T follicular helper cell (primary cell): ENCODE measurements around the gene KRTAP4-9.
"Not testable (repeated sequence)": the region's sequence is repeated elsewhere in the genome, so short reads cannot be mapped to it uniquely, and the experiment has no call there.

ENCODE experiments used
- DNase-seq: peaks from one replicate; pipeline ENCODE4 v3.0.0-alpha.2; 2020; ENCODE audit warnings: low read depth

The KRTAP4-9 gene

DNA sequence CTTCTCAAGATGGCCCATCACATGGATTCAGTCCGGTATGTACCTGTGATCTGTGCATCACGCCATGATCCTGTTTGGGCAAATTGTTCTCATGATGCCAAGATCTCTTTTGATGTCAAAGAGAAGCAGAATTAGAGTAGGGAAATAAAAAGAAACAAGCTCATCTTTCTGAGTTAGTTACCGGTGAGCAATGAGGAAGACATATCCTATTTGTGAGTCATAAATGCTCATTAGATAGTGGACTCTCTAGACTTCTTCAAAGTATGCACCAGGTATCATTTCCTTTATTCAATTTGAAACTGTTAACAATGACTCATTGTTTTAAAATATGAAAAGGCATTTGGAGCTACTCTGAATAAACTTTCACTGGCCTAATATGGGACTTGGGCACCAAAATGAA, 26.8 kb downstream of the KRTAP4-9 start:
- no peak for DNase-seq

DNA sequence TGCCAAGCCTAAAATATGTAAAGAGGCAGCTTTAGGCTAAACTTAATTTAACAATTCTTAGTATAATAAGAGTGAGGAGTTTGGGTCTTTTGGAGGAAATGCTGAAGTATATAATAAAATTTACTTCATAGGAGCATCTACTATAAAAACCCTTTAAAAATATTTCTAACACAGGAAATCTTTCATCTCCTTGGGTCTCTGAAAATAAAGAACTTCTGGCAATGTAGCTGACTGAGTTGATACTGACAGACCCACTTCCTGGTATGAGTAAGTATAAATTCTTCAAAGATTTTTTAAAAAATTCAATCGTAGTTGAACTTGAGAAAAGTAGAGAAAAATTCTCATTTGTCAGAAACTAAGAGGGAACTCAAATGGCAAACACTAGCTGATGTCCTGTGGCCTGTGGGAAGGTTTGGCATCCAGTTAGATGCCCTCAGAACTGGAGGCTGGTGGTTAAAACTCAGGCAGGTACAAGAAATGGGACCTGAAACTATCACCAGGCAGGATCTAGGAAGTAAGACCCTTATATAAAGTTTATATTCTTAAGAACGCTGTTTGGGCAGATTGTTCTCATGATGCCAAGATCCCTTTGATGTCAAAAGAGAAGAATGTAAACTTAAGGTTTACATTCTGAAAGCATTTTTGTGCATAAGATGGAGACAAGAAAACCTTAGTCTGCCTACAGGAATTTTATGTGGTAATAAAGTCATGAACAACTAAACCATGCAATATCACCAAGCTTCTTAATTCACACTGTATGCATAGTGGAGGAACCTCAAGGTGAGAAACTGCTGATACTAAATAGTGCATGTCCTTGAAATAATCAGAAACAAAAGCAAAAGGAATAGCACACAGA, 28.9 kb downstream of the KRTAP4-9 start:
- no peak for DNase-seq

DNA sequence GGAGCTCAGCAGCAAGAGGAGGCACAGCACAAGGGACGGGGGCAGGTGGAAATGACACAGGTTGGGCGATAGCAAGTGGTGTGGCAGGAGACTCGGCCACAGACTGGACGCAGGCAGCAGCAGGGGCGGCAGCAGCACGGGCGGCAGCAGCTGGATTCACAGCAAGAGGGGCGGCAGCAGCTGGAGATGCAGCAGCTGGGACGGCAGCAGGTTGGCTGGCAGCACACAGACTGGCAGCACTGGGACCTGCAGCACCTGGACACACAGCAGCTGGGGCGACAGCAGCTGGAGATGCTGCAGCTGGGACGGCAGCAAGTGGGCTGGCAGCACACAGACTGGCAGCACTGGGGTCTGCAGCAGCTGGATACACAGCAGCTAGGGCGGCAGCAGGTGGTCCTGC, 34.7 kb downstream of the KRTAP4-9 start:
- DNase-seq = not testable (repeated sequence)

DNA sequence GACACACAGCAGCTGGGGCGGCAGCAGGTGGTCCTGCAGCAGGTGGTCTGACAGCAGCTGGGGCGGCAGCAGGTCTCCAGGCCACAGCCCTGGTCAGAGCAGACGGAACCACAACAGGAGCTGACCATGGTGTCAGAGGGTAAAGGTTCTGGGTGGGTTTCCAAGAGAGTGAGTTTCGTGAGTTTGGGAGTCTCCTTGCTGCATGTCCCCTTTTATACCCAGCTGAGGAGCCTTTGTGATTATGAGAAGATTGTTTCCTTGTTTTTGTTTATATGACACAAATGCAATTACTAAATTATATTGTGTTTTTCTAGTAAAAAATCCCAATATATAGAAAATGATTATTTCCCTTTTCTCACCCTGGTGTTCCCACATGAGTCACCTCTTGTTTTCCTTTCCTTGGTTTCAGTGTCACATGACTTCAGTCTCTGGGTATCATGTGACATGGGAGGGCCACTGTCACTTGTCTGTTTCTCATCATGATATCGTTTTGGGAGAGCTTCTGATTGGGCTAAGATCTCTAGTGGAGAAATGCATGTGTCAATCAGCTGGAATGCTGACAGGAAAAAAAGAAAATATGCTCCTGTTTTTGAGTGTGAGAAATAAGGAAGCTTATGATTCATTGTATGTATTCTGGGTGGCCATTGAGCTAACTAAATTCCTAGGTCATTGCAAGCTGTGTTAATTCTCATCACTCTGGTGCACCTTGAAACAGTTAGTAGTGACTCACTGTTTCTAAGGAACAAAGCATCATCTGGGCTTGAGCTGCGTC, 35.4 kb downstream of the KRTAP4-9 start, which contains the start of gene KRTAP4-6:
TSS of gene KRTAP4-6 (minus strand) at position 185 of the 772 bp plus-strand sequence. CDS start at position 128, 57 bp downstream.
- no peak for DNase-seq

DNA sequence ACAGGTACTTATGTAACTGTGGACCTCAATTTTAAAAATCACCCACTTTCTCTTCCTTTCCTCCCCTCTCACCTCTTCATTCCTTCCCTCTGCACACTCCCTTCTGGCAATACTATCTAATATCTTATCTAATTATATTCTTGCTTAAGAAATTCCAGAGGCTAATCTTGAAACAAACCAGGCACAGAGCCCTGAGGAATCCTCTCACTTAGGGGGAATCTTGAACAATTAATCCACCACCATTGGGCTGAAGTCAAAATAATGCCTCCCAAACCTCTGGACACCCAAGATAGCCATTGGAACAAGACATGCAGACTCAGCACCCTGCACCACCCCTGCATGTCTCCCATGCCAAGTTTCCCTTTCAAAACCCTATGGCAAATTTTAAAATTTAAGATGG, 36.2 kb downstream of the KRTAP4-9 start:
- no peak for DNase-seq

DNA sequence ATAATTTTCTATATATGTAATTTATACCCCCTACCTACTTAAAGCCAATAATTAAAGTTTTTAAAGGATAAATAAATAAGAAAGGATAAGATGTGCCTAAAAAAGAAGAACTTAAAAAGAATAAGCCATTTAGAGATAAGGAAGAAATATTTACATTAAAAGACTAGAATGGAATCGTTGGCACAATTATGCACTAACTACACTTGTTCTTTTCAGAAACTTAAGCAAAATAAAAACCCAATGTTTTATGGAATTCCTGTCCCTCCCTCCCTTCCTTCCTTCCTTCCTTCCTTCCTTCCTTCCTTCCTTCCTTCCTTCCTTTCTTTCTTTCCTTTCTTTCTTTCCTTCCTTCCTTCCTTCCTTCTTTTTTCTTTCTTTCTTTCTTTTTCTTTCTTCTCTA, 39.7 kb downstream of the KRTAP4-9 start:
- no peak for DNase-seq

DNA sequence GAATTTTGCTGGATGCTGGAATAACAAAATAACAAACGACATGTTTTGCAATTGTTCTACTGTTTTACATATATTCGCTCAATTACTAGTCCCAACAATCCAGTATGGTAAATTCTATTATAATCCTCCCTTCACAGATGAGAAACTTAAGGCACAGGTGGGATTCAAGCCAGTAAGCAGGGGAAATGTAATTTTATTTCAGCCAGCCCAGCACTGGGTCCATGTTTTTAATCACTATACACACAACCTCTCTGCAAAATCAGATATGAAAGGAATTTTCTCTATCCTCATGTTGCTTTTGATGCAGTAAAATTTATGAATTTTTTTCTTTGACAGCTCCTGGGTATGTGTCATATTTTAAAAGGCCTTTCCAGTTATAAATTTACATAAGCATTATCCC, 40.1 kb downstream of the KRTAP4-9 start:
- DNase-seq = no peak

DNA sequence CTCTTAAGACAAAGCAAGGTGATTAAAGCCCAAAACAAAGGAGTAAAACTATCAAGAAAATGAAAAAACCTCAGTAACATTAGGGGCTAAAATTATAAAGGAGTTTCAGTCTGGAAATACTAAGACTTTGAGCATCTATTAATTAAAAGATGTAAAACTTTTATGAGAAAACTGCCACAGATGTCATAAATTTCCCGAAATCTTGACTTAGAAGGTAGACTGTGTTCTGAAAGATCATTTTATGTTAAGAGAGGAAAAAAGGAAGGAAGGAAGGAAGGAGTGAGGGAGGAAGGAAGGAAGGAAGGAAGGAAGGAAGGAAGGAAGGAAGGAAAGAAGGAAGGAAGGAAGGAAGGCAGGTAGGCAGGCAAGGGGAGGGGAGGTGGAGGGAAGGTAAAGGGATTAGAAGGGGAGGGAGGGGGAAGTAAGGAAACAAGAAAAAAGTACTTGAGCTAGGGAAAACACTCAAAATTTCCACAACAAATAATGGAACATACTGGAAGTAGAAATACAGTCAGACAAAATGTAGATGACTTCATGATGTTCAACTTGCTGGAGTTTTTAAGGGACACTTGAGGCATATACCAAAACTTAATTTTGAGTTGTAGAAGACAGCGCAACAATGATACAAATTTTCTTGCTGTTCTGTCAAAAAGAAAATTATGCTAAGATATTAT, 42.5 kb downstream of the KRTAP4-9 start:
- no peak for DNase-seq

DNA sequence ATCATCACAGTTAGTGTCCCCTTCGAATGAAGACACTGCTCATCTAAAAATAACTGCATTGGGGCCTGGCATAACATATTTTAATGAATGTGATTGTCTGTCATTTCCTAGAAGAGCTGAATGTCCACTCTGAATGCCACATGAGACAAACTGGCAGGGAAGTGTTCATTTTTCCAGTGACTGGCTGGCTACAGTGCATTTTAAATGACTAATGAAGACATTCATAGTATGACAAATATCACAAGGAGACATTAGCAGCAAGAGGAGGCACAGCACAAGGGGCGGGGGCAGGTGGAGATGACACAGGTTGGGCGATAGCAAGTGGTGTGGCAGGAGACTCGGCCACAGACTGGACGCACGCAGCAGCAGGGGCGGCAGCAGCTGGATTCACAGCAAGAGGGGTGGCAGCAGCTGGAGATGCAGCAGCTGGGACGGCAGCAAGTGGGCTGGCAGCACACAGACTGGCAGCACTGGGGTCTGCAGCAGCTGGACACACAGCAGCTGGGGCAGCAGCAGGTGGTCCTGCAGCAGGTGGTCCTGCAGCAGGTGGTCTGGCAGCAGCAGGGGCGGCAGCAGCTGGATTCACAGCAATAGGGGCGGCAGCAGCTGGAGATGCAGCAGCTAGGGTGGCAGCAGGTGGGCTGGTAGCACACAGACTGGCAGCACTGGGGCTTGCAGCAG, 43.9 kb downstream of the KRTAP4-9 start:
- DNase-seq = not testable (repeated sequence)

DNA sequence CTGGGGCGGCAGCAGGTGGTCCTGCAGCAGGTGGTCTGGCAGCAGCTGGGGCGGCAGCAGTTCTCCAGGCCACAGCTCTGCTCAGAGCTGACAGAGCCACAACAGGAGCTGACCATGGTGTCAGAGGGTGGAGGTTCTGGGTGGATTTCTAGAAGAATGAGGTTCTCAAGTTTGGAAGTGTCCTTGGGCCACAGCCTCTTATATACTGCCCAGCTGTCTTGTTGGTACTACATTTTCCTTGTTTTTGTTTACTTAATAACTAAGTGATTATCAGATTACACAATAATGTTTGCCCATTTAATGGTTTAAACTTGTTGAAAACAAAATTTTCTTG, 44.4 kb downstream of the KRTAP4-9 start, which contains the start of gene KRTAP4-5:
TSS of gene KRTAP4-5 (minus strand) at position 174 of the 334 bp plus-strand sequence. CDS start at position 116, 58 bp downstream.
- DNase-seq = no peak

DNA sequence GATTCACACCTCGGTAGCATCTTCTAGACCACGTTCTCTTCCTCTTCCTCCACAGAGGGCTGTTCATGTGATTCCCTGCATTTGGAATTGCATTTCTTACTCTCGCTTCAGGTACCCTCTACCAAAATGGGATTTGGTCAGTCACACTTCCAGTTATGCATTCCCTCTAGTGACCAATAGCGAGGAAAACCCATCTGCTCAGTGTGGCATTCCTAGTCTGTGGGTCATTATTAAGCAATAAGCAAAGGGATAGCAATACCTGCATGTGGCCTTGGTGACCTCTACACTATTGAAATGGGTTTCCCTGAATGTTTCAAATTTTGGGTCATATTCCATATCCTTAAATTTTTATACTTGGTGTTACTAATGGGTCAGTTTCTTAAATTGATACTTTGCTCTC, 44.8 kb downstream of the KRTAP4-9 start:
- DNase-seq = no peak

DNA sequence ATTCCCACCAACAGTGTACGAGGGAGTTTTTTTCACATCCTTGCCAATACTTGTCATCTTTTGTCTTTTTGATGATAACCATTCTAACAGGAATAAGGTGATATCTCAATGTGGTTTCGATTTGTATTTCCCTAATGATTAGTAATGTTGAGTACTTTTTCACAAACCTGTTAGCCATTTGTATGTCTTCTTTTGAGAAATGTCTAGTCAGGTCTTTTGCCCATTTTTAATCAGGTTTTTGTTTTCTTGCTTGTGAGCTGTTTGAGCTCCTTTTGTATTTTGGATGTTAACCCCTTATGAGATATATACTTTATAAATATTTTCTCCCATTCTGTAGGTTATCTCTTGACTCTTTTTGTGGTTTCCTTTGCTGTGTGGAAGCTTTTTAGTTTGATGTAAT, 46.3 kb downstream of the KRTAP4-9 start:
- DNase-seq = no peak

DNA sequence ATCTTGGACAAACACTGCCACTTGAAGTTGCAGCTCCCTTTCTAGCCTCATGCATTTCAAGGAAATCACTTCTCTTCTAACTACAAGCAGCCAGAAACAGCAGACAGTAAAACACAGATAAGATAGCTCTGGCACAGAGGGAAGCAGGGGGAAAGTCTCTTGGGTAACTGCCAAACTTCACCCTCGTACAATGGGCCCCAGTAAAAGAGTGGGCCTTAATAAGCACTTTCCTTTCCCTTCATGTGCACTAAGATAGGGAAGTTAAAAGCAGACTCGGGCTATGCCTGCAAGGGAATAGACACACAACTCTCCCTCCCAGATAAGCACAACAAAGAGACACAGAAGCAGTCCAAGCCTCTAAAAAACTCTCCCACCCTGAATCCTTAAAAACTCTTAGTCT, 48.7 kb downstream of the KRTAP4-9 start:
- DNase-seq = no peak
